ENCODE data around the gene SCPEP1.
"Not testable (repeated sequence)": the region's sequence is repeated elsewhere in the genome, so short reads cannot be mapped to it uniquely, and the experiment has no call there.

Gene SCPEP1, protein sequence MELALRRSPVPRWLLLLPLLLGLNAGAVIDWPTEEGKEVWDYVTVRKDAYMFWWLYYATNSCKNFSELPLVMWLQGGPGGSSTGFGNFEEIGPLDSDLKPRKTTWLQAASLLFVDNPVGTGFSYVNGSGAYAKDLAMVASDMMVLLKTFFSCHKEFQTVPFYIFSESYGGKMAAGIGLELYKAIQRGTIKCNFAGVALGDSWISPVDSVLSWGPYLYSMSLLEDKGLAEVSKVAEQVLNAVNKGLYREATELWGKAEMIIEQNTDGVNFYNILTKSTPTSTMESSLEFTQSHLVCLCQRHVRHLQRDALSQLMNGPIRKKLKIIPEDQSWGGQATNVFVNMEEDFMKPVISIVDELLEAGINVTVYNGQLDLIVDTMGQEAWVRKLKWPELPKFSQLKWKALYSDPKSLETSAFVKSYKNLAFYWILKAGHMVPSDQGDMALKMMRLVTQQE

DNA sequence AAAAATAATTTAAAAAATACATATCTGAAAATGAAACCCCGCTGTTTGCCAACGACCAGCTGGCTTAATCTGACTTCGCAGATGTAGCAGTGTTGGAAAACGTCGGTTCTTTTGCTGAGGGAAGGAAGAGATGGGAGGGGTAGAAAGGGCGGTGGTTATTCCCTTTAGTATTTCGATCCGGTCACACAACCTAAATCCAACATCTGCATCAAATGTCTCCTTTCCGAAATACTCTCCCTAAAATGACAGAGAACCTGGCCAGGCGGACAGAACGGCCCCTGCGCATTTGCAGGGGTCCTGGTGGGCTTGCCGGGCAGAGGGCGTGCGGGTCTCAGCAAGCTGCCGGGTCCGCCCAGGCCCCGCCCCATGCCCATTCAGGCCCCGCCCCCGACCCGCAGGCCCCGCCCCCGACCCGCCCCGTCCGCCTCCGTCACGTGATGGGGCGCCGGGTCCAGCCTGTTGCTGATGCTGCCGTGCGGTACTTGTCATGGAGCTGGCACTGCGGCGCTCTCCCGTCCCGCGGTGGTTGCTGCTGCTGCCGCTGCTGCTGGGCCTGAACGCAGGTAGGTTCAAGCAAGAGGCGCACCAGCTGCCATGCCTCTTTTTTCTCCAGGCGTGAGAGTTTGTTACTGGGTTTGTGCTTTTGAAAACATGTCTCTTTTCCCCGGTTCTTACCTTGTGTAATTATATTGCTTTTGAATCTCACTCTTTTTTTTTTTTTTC, at the start of gene SCPEP1:
Gene SCPEP1, plus strand, starts transcription at position 459 of the 723 bp plus-strand sequence. Its CDS starts 29 bp downstream, at position 488.
- H3K4me3 ChIP-seq (ENCODE audit: low read depth, low read length): peak within 1 kb of the TSS; percentile 64

DNA sequence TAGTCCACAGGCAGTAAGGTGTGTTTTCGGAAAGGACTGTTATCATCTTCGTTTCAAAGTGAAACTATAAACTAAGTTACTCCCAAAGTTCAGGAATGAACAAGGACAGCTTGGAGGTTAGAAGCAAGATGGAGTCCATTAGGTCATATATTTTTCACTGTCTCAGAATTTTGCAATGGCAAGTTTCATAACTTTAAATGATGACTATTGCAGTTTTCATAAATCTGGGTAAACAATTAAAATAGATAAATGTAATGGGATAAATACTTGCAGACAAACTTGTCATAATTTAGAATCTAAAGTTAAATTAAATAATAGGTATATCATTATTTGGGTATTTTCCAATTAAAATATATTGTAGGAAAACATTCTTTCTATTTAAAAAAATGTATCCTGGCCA, 49.3 kb upstream of the SCPEP1 start:
- no peak overlapping the region for H3K4me3 ChIP-seq (ENCODE audit: low read depth, low read length)

DNA sequence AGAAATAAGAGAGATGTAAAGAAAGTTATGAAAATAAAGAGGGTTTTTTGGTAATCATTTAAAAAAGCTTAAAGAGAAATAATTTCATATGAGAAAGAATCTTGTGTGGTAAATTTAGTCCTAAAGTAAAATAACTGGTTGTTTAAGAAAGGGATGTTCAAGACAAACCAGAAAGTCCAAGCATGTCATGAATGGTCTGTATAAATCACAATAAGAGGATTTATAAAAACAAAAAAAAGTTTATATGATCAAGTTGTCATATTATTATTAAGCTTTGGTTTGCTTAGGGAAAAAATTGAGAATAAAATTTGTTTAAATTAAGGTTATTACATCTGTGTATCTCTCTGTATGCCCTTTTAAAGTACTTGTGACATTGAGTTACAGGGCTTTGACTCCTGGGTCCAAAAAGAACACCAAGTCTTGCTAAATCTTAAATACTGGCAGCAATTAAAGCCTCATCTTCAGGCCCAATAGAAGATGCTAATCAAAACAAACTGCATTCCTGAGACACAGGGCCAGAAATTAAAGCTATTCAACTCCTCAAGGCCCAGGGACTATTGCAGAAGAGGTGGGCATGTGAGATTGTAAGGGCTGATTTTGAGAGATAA, 48.5 kb upstream of the SCPEP1 start:
- H3K4me3 ChIP-seq (ENCODE audit: low read depth, low read length): no peak overlapping the region

DNA sequence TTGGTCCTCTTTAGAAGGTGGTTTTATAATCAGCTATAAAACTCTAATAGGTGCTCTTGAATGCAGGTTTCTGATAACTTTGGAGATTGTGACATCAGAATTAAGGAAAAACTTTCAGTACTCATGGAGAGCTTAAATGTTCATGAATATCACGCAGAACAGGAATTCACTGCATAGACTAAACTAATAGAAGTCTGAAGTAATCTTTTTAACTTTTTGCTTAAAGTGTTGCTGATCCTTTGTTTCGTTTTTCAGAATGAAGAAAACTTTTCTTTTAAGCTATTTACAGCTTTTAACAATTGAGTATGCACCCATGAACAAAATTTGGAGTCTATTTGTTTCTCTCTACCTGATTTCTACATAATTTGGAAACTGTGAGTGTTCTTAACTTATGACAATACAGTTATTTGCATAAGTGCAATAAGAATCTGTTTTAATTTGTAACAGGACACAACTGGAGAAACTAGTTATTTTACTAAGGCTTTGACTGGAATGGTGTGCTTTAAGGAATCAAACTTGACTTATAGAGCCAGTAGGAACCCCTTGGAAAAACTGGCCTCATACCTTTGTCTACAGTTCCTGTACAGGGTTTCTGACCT, 47.1 kb upstream of the SCPEP1 start:
- no peak overlapping the region for H3K4me3 ChIP-seq (ENCODE audit: low read depth, low read length)

DNA sequence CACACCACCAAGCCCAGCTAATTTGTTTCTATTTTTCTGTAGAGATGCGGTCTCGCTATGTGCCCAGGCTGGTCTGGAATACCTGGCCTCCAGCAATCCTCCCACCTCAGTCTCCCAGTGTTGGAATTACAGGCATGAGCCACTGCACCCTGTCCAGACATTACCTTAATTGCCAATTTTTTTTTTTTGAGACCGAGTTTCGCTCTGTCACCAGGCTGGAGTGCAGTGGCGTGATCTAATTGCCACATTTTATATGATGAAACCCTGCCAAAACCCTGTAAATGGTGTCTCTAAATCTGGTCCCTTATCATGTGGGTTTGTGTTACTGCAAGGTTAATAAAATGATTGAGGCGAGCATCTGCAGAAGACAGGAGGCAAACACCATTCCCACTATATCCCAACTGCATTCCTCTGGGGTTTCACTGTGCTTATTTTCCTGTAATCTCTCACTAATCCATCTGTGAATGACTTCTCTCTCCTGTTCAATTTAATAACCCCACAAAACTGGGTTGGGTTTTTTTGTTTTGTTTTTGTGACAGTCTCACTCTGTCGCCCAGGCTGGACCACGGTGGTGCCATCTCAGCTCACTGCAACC, 44.7 kb upstream of the SCPEP1 start:
- no peak overlapping the region for H3K4me3 ChIP-seq (ENCODE audit: low read depth, low read length)

DNA sequence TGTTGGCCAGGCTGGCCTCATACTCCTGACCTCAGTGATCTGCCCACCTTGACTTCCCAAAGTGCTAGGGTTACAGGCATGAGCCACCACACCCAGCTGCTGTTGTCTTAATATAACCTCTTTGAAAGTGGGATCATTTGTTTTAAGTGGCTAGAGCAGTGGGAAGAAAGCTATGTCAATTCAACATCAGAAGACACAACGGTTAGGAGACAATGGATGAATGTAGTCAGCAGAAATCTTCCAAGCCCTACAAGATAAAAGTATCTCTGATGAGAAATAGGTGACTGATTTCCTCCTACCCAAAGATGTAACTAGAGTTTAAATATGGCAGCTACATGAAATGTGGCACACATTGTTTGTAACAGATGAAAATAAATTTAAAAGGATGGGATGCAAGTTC, 44.1 kb upstream of the SCPEP1 start:
- H3K4me3 ChIP-seq (ENCODE audit: low read depth, low read length): no peak overlapping the region

DNA sequence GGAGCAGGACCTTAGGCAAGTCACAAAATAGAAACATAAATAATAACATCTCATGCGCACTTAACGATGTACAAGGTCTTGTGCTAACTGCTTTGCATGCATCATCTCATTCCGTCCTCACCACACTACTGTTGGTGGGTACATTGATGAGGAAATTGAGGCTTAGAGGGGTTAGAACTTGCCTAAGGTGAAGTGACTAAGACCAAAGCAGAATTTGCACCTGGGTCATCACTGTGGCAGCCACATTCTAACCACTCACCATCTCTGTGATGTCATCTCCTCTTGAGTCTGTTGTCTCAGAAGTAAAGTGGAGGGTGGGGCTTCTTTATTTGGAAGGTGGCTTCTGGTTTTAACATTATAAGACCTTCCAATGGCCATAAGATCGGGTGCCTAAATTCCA, 43.7 kb upstream of the SCPEP1 start:
- no peak overlapping the region for H3K4me3 ChIP-seq (ENCODE audit: low read depth, low read length)

DNA sequence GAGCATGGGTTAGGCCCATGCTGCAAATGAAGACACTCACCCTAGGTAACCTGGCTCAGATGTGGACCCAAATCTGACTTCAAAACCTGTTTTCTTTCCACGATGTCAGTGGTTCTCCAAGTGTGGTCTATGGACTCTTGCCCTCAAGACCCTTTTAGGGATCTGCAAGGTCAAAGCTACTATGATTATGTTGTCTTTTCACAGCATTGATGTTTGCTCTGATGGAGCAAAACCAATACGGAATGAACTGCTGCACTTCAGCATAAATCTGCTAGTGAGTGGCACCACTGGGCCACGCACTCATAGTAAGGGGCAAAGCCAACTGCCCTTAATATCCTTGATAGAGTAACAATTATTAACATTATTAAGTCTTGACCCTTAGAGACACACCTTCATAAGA, 42.5 kb upstream of the SCPEP1 start:
- no peak overlapping the region for H3K4me3 ChIP-seq (ENCODE audit: low read depth, low read length)

DNA sequence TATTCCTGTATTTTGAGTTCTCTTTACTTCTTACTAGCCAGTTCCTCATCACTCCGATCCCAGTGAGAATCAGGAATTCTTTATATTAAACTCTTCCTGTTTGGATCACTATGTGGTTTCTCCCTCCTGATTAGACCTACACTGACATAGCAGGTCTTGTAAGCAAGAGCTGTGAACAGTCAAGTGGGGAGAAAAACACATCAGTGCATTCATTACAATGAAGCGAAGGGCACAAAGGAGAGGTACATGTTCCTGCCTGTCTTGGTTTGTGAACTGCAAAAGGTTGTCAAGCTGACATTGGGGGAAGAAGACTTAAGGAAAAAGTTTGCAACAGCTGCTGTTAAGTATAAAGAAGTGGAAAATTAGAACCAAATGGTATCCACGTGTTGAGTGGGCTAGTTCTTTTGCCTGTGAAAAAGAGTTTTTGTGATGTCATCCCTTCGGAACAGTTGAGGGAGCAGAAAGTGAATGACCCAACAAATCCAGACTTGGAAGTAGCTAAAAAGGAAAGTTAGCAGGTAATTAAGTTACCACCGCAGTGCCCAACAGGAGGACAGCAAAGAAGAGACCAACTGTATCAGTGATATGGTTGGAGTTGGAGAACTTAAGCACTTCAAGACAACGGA, 41.1 kb upstream of the SCPEP1 start:
- H3K4me3 ChIP-seq (ENCODE audit: low read depth, low read length): no peak overlapping the region

DNA sequence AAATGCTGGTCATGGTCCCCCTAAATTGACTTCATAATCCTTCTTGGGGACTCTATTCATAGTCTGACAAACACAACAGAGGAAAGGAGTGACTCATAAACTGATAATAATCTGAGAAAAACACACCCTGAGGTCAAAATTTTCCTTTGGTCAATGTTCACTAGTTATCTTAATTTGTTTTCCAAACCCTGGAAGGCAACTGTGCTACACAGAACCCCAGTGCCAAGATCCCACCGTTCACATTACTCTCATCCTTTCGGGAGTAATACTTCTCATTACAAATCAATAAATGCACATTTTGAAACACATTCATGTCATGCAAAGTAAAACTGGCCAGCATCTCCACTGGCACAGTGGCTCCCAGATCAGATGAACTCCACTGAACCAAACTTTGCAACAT, 40.2 kb upstream of the SCPEP1 start:
- H3K4me3 ChIP-seq (ENCODE audit: low read depth, low read length): no peak overlapping the region

DNA sequence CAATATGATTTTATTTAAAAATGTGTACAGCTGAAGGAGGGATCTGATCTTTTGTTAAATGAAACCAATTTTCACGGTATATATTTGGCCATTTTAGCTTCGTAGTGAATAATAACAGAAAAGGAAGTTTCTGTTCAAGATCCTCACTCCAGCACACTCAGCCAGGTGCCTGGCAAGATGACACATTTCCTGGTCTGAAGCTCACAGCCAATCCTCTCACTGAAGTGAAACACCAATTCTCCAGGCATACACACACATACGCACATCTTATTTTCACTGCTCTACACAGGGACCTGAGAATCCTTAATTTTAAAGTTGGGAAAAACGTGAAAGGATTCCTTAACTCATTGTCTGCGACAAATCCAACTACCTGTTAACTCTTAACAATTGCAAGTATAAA, 39.7 kb upstream of the SCPEP1 start:
- H3K4me3 ChIP-seq (ENCODE audit: low read depth, low read length): not testable (repeated sequence)

DNA sequence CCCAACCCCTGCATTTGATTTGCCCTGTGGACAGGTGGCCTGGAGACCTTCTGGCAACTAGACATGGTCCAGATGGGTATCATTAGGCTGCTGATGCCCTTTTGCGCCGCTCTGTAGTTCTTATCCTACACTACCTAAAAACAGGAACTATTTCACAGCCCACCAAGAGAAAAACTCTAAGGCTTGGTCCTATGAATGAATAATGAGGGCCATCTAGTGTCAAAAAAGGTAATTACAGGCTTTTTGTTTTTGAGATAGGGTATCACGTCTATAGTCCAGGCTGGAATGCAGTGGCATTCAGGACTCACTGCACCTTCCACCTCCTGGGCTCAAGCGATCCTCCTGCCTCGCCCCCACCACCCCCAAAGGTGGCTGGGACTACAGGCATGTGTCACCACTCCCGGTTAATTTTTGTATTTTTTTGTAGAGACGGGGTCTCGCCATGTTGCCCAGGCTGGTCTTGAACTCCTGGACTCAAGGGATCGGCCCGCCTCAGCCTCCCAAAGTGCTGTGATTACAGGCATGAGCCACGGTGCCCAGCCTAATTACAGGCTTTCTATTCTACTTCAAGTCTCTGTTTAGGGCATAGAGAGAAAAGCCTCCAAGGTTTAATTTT, 38.0 kb upstream of the SCPEP1 start:
- no peak overlapping the region for H3K4me3 ChIP-seq (ENCODE audit: low read depth, low read length)

DNA sequence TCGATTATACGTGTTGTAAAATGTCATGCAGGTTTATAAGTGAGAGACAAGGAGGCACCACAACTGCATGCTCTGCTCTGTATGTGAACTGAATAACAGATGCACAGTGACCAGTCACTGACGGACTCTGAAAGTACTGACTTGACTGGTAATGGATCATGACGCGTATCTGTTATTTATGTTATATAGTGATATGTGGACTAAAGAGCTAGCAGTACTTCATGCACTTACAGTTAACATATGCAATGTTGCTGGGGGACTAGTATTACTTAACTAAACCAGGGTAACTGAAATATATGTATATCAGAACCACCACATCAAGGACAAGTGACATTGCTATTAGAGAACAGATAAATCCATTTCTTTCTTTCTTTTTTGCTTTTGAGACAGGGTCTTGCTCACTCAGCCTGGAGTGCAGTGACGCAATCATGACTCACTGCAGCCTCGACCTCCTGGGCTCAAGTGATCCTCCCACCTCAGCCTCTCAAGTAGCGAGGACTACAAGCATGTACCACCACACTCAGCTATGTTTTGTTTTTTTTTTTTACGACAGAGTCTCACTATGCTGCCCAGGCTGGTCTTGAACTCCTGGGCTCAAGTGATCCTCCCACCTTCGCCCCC, 34.3 kb upstream of the SCPEP1 start:
- H3K4me3 ChIP-seq (ENCODE audit: low read depth, low read length): no peak overlapping the region

DNA sequence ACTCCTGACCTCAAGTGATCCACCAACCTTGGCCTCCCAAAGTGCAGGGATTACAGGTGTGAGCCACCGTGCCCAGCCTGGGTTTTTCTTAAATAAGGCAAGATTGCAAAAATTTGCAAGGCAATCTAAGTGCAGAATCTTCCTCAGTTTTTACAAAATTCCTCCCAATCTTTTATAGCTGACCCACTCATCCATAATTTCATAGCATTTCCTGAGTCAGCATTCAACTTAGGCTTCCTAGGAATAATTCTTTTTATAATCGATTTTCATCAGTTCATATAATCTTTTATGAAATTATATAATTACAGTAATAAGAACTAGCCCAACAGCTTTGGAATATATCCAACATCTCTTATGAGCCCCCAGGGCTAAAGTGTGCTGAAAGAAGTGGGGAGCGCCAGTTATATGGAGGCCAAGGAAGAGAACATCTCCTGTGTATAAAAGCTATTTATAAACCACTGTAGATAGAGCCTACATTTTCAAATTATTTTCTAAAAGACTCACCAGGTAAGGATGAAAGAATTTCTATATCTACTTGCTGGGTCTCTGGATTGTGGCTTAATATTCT, 31.9 kb upstream of the SCPEP1 start:
- H3K4me3 ChIP-seq (ENCODE audit: low read depth, low read length): no peak overlapping the region

DNA sequence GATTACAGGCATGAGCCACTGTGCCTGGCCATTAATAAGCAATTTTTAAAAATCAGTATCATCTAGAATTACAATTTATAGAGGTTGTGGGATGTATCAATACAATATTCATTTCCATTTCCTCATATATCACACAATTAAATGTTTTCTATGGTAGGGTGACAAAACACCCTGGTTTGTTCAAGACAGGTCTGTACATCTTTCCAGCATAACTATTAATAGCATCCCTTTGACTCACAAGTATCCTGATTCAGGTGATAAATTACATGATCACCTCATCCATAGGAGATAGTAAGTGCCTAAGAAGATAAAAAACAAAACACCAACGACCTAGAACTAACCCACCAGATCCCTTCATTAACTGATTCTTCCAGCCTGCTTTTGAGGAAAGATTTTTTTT, 30.2 kb upstream of the SCPEP1 start:
- no peak overlapping the region for H3K4me3 ChIP-seq (ENCODE audit: low read depth, low read length)

DNA sequence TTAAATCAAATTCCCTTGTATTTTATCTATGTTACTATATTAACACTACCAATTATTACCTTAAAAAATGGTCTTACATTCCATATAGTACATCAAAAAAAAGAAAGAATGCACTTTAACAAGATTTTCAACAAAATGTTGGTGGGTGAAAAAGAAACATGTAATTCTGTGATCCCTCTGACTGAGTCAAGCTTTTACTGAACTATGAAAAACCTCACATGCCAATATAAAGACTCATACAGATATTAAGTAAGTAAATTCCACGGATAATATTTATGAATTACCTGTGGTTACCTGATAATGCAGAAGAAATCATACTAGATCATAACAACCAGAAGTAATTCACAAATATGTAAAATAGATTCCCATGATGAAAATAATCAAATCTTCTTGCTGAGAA, 29.4 kb upstream of the SCPEP1 start:
- no peak overlapping the region for H3K4me3 ChIP-seq (ENCODE audit: low read depth, low read length)

DNA sequence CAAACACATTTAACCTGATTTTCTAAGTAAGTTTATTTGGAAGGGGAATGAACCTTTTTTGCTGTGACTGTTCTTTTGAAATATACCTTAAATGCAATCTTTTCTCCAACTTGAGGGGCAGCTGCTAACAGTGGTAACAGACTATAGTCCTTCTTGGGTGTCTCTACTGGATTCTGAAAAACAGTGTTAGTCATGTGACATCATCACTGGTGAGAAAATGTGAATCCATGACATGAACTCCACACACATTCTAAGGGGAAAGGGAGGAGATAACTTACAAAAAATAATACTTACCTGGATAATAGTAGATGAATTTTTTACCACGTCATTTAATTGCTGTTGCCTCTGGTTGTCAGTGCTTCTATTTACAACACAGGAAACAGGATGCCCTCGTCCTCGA, 28.3 kb upstream of the SCPEP1 start:
- no peak overlapping the region for H3K4me3 ChIP-seq (ENCODE audit: low read depth, low read length)

DNA sequence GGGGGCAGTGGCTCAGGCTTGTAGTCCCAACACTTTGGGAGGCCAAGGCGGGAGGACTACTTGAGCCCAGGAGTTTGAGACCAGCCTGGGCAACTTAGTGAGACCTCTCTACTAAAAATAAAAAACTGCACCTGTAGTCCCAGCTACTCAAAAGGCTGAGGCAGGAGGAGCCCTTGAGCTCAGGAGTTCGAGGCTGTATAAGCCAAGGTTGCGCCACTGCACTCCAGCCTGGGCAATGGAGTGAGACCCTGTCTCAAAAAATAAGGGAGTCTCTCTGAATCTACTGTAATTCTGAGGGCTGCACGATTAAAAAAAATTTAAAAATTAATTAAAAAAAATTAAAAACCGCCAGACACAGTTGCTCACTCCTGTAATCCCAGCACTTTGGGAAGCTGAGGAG, 20.9 kb upstream of the SCPEP1 start:
- H3K4me3 ChIP-seq (ENCODE audit: low read depth, low read length): no peak overlapping the region

Data from iPS-11a (cell line).